Activated gamma-delta T cell treated with Interleukin-2 at 50 U/mL for 16 hours (primary cell): ENCODE results near the gene VIPAS39.

Experiments
- DNase-seq: peaks from one replicate; pipeline ENCODE4 v3.0.0-alpha.2; 2020

The VIPAS39 gene

GRCh38 chr14:77457522-77458248, at the start of gene VIPAS39, which contains the start of gene AHSA1:
TSS of gene VIPAS39 (minus strand) at chr14:77457601. CDS start at chr14:77454102, 3,499 bp downstream.
TSS of gene AHSA1 (plus strand) at chr14:77458093. CDS start at chr14:77458190, 97 bp downstream.
- peak; percentile 91 for DNase-seq

GRCh38 chr14:77505031-77505430, 47.6 kb upstream of the VIPAS39 start:
- DNase-seq: no peak

- DNase-seq: no peak
These were observed 45.7 kb upstream of the VIPAS39 start for GRCh38 chr14:77503138-77503537.

- no peak for DNase-seq
These were observed 44.8 kb upstream of the VIPAS39 start for GRCh38 chr14:77502109-77502782.

- no peak for DNase-seq
These were observed 41.7 kb upstream of the VIPAS39 start for GRCh38 chr14:77498984-77499527.

- peak; percentile 21 for DNase-seq
These were observed 40.9 kb upstream of the VIPAS39 start, which contains the start of gene ISM2 for GRCh38 chr14:77498120-77498979. TSS of gene ISM2 (minus strand) at chr14:77498816. CDS start at chr14:77498793, 23 bp downstream.

- no peak for DNase-seq
These were observed 37.9 kb upstream of the VIPAS39 start for GRCh38 chr14:77495334-77495733.

GRCh38 chr14:77491056-77491455, 33.7 kb upstream of the VIPAS39 start:
- DNase-seq: no peak

GRCh38 chr14:77490347-77490986, 33.1 kb upstream of the VIPAS39 start:
- no peak for DNase-seq

- DNase-seq: no peak
These were observed 31.6 kb upstream of the VIPAS39 start for GRCh38 chr14:77489041-77489440.

- no peak for DNase-seq
These were observed 31.2 kb upstream of the VIPAS39 start for GRCh38 chr14:77488558-77488957.

- no peak for DNase-seq
These were observed 28.7 kb upstream of the VIPAS39 start for GRCh38 chr14:77485901-77486678.

GRCh38 chr14:77485256-77485655, 27.9 kb upstream of the VIPAS39 start:
- DNase-seq: no peak

GRCh38 chr14:77482422-77482821, 25.0 kb upstream of the VIPAS39 start:
- DNase-seq: no peak

- DNase-seq: no peak
These were observed 21.4 kb upstream of the VIPAS39 start for GRCh38 chr14:77478796-77479195.

GRCh38 chr14:77478029-77478428, 20.6 kb upstream of the VIPAS39 start:
- no peak for DNase-seq

- no peak for DNase-seq
These were observed 18.2 kb upstream of the VIPAS39 start for GRCh38 chr14:77475432-77476115.

GRCh38 chr14:77474479-77475177, 17.2 kb upstream of the VIPAS39 start:
- DNase-seq: no peak

GRCh38 chr14:77473921-77474320, 16.5 kb upstream of the VIPAS39 start:
- DNase-seq: no peak

GRCh38 chr14:77470224-77470870, 12.9 kb upstream of the VIPAS39 start:
- no peak for DNase-seq
